B cell (primary cell): ENCODE results near the gene ANKRD2.

Experiments used
- CTCF ChIP-seq: fragments of 200-600 bp; IDR thresholded peaks from one replicate; pipeline ENCODE4 v1.8.0; 2022; ENCODE audit warnings: antibody characterized with exemption, mild to moderate bottlenecking
- EZH2 ChIP-seq: IDR thresholded peaks from 2 replicates; pipeline ENCODE4 v1.6.1; 2012; ENCODE audit warnings: borderline replicate concordance, low read depth, mild to moderate bottlenecking, moderate library complexity, low read length; ENCODE audit not compliant: insufficient read depth, poor library complexity, severe bottlenecking

GRCh38 chr10:97582169-97582568, 9.6 kb downstream of the ANKRD2 start:
- TF ChIP-seq EZH2 (no peak), CTCF (no peak)
